ENCODE data around the gene BICDL2. TPM values are rescaled to one million over a fixed set of nuclear protein-coding genes. Genes with fewer than 3 reads are reported as not detected.

The BICDL2 gene
- total and polyA plus RNA-seq, 9 of the 15 experiments (the other 6 are each of a cell fraction or from before 2014, with no cell fraction given), result 0.09 to 0.28 (median 0.09) TPM; not detected in 6

DNA sequence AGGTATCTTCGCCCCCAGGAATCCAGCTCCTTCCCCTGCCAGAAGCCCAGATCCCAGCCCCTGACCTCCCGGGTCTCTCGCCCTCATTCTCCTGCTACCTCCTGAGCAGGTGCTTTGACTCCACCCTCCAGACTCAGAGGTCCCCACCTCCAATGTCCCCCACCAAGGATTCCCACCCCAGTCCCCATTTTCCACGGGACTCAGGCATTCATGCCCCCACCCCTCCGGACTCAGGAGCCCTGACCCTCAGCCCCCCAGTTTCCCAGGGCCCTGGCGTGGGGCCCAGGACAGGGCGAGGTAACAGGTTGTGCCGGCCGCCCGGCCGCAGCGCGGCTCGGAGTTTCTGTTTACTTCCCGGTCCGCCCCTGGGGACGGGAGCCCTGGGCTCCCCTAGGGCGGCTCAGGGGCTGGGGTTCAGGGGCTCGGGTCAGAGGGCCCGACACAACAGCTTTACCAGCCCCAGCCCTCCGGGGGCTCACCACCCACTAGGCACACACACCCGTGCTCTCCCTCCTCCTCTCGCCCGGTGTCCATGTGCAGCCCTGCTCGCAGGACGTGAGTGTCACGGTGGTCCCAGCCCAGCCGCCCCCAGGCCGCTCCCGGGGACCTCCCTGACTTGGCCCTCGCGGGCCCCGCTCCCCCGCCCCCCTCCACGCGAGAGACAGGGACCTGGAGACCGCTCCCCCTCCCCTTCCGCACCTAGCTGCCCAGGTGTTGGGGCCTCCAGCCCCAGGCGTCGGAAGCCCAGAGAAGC, 595 bp downstream of the BICDL2 start:
- no peaks in the 10 kb centered on the region for H3K9me3 ChIP-seq (replicated peaks; ENCODE audit: control insufficient read depth, insufficient read depth, low read depth, low read length)
- no peak overlapping the region for H3K27ac ChIP-seq (ENCODE audit: extremely low read depth, low read depth, low read length)
- FAIRE-seq, result no peak
- no peak overlapping the region for H3K4me3 ChIP-seq
- no peak for ATAC-seq
- H2AFZ ChIP-seq (ENCODE audit: low read depth, low read length), result no peak overlapping the region
- TF ChIP-seq HDAC2 (IDR thresholded peaks at IDR 0.05), result no peak
- TF ChIP-seq PRPF4 (IDR thresholded peaks at IDR 0.05; ENCODE audit: insufficient read depth, low read depth, low read length, poor library complexity, severe bottlenecking), result no peak
- TF ChIP-seq ZBTB7A (IDR thresholded peaks at IDR 0.05; ENCODE audit: borderline replicate concordance, control insufficient read depth, low read depth, low read length), result 0 out of 2 replicates have a peak, but pooled peaks have one; percentile 24
- TF ChIP-seq RCOR1 (IDR thresholded peaks at IDR 0.05; ENCODE audit: borderline replicate concordance in 1 of 2, low read depth in 2 of 2, low read length in 2 of 2), result no peak
- TF ChIP-seq, protein P1, sequence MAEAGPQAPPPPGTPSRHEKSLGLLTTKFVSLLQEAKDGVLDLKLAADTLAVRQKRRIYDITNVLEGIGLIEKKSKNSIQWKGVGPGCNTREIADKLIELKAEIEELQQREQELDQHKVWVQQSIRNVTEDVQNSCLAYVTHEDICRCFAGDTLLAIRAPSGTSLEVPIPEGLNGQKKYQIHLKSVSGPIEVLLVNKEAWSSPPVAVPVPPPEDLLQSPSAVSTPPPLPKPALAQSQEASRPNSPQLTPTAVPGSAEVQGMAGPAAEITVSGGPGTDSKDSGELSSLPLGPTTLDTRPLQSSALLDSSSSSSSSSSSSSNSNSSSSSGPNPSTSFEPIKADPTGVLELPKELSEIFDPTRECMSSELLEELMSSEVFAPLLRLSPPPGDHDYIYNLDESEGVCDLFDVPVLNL (CRISPR knock-in tag; IDR thresholded peaks at IDR 0.05; ENCODE audit: low read depth), result no peak
- TF ChIP-seq, protein P2, sequence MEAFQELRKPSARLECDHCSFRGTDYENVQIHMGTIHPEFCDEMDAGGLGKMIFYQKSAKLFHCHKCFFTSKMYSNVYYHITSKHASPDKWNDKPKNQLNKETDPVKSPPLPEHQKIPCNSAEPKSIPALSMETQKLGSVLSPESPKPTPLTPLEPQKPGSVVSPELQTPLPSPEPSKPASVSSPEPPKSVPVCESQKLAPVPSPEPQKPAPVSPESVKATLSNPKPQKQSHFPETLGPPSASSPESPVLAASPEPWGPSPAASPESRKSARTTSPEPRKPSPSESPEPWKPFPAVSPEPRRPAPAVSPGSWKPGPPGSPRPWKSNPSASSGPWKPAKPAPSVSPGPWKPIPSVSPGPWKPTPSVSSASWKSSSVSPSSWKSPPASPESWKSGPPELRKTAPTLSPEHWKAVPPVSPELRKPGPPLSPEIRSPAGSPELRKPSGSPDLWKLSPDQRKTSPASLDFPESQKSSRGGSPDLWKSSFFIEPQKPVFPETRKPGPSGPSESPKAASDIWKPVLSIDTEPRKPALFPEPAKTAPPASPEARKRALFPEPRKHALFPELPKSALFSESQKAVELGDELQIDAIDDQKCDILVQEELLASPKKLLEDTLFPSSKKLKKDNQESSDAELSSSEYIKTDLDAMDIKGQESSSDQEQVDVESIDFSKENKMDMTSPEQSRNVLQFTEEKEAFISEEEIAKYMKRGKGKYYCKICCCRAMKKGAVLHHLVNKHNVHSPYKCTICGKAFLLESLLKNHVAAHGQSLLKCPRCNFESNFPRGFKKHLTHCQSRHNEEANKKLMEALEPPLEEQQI (IDR thresholded peaks at IDR 0.05), result no peak
- 0 out of 2 replicates have a peak, but pooled peaks have one; percentile 19 for TF ChIP-seq ZNF263 (CRISPR knock-in tag; IDR thresholded peaks at IDR 0.05; ENCODE audit: borderline replicate concordance)
- BruUV-seq (replicated peaks), result no TSS peak
- H3K9me1 ChIP-seq (ENCODE audit: control insufficient read depth, insufficient read depth, low read length), result no peaks in the 10 kb centered on the region
- WGBS (ENCODE audit: insufficient coverage, low coverage, missing lambda C conversion rate), result 3% methylated on average over 15 of the region's 40 CpGs
- ChIA-PET POLR2A (interaction anchor here (1.1 to 1.2 kb wide), 2 partner anchors 11 to 15 kb away, joined by 4 to 7 read pairs; no protein-coding TSS in a partner anchor), CTCF (ENCODE audit: low intra/inter-chr PET ratio) (no interaction called here)
- in situ Hi-C loops (cut with MboI), result no loop called here
- H3K79me2 ChIP-seq (ENCODE audit: control insufficient read depth, insufficient read depth, low read length), result no peaks in the 10 kb centered on the region
- peaks cover 0 to 21% of the 10 kb centered on the region in 2 experiments; a peak in 4 of 5 replicates for H3K4me1 ChIP-seq (replicated peaks in 1 of 2; ENCODE audit: control insufficient read depth in 2 of 2, insufficient read depth in 2 of 2, low read length in 2 of 2)
- no peaks in the 10 kb centered on the region for H3K36me3 ChIP-seq (ENCODE audit: control insufficient read depth, insufficient read depth, low read length)
- peaks cover 11% of the 10 kb centered on the region for H4K20me1 ChIP-seq (replicated peaks; ENCODE audit: control insufficient read depth, insufficient read depth, low read length)
- H3K4me2 ChIP-seq (ENCODE audit: insufficient read depth, low read length), result no peak overlapping the region
- intact Hi-C loops (cut with micrococcal nuclease), result no loop called here
- peaks cover 56 to 78% of the 10 kb centered on the region in 2 experiments for H3K27me3 ChIP-seq (ENCODE audit: control insufficient read depth in 2 of 2, insufficient read depth in 2 of 2, low read length in 2 of 2)
- DNase-seq (ENCODE audit: extremely low read depth in 1 of 4, low spot score in 3 of 4), result no peak
- peak overlapping the region in 1 of 2 experiments; percentile 71; a peak in 2 of 4 replicates for H3K9ac ChIP-seq (ENCODE audit: insufficient read depth in 1 of 2, low read depth in 2 of 2, low read length in 2 of 2)

Measured in K562 (cell line).